Epithelial cell of esophagus (primary cell): Measurements from ENCODE around the gene GOLGA8R.
"Not testable (repeated sequence)": the region's sequence is repeated elsewhere in the genome, so short reads cannot be mapped to it uniquely, and the experiment has no call there.

Source experiments
- DNase-seq: peaks from one replicate; pipeline ENCODE4 v3.0.0; 2010; ENCODE audit warnings: low read depth
- H3K4me3 ChIP-seq: 2 replicates; pipeline ENCODE4 v1.5.1; 2011; ENCODE audit warnings: mild to moderate bottlenecking, low read length, control low read depth

GOLGA8R gene

DNA sequence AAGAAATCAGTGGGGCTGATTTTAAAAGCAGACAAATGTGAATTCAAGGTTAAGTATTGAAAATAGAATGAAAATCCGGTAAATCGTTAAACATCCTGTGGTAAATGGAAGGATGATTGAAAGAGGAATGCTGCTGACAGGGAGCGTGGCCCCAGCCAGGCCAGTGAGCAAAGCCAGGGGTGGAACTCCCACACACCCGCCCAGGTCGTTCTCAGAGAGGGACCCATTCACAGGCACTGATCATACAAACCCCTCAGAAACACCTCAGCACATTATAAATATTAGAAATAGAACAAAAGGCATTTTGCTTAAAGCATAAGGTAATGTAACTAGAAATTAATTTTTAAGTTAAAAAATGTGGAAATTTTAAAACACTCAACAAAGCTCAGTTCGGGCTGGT lies 59.0 kb downstream of the GOLGA8R start:
- H3K4me3 ChIP-seq, DNase-seq: not testable (repeated sequence)
